IPS DF 19.7 (cell line): ENCODE results near the gene MRPL17.
"Not testable (repeated sequence)": the region's sequence is repeated elsewhere in the genome, so short reads cannot be mapped to it uniquely, and the experiment has no call there.

Source experiments
- DNase-seq: peaks from one replicate; pipeline ENCODE4 v3.0.0-alpha.2; 2013; ENCODE audit warnings: low read depth, low spot score

Gene MRPL17

DNA sequence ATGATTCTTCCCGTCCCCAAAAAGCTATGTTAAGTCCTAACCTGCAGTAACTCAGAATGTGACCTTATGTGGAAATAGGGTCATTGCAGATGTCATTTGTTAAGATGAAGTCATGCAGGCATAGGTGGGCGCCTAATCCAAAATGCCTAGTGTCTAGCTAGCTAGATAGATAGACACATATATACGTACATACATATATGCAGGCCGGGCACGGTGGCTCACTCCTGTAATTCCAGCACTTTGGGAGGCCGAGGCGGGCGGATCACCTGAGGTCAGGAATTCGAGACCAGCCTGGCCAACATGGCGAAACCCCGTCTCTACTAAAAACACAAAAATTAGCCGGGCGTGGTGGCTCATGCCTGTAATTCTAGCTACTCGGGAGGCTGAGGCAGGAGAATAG, 928 bp upstream of the MRPL17 start:
- not testable (repeated sequence) for DNase-seq

DNA sequence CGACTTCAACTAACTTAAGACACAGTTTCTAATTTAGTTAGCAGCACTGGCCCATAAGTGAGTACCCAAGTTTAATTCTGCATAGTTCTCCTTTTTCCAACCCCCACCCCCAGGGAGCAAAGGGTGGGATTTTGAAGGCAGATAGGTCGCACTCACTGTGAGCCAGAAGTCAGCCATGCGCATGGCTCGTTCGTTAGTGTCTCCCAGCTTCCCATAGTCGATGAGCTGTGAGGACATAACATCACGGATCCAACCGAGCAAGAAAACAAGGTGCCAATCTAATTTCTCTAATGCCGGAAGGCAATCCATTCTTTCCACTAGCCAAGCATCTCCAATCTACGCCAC, 577 bp downstream of the MRPL17 start:
- DNase-seq: no peak

DNA sequence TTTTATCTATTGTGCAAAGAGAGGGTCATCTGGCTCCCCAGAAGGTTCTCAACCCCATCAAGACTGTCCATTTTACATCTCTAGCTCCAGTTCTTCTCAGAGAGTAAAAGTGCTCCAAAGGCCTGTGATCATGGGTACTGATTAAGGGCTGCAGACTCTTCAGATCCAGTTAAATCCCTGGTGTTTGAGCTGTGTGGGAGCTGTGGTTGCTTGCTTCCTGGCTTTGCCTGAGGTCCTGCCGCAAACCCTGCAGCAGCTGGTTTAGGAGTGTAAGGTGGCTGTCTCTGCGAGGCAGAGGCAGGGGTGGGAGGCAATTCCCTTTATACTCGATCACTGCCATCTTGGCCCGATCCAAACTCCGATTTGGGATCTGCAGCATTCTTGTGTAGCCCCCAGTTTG, 1.2 kb downstream of the MRPL17 start:
- DNase-seq: no peak

DNA sequence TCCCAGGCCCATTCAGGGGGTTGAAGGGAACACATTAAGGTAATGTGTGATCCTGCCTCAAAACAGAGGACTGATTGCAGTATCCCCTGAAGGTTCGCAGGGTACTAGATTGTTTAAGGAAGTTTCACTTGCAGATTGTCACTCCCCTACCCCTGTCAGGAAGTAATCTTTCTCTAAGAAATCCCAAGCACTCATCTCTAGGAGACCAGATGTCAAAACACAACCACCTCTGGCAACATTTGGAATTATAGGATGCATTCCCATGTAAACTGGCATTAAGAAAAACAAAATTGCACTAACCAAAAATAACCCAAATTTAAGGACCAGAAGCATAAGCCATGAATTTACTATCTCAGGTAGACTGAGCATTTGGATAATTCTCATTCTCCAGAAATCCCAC, 1.6 kb downstream of the MRPL17 start:
- no peak for DNase-seq

DNA sequence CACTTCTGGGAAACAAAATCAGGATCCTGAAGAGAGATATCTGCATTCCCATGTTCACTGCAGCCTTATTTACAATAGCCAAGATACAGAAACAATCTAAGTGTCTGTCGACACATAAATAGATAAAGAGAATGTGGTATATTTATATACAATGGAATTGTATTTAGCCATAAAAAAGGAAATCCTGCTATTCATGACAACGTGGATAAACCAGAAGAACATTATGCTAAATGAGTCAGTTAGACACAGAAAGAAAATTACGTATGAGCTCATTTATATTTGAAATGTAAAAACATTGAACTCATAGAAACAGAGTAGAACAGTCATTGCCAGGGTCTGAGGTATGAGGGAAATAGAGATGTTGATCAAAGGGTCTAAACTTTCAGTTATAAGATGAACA, 6.1 kb downstream of the MRPL17 start:
- no peak for DNase-seq

DNA sequence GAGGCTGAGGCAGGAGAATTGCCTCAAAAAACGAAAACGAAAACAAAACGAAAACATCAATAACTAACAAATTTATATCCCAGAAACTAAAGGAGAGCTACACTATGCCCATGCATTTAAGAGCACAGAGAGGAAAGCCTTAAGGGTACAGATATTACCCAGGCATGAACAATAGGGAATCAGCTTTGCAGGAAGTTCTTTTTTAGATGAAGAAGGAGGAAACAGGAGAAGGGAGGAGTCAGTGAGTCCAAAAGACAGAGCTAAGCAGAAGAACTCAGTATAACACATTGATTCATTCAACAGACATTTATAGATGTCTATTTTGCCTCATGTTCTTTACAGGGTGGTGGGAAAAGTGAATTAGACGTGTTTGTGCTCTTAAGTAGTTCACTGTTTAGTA, 8.3 kb downstream of the MRPL17 start:
- DNase-seq: no peak

DNA sequence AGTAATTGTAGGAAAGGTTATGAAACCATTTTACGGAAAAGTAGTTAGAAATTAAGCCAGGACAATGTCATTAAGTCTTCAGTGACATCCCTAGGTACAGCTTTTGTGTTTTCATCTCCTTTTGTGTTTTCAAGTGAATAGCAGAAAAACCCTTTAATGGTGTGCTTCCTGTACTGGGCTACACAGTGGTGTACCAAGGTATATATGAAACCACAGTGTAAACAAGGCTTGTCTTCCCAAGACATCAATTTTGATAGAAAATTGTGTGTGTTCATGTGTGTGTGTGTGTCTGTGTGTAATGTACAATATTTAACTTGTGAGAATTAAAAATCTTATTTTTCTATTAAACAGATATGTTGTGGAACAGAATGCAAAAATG, 8.9 kb downstream of the MRPL17 start:
- no peak for DNase-seq

DNA sequence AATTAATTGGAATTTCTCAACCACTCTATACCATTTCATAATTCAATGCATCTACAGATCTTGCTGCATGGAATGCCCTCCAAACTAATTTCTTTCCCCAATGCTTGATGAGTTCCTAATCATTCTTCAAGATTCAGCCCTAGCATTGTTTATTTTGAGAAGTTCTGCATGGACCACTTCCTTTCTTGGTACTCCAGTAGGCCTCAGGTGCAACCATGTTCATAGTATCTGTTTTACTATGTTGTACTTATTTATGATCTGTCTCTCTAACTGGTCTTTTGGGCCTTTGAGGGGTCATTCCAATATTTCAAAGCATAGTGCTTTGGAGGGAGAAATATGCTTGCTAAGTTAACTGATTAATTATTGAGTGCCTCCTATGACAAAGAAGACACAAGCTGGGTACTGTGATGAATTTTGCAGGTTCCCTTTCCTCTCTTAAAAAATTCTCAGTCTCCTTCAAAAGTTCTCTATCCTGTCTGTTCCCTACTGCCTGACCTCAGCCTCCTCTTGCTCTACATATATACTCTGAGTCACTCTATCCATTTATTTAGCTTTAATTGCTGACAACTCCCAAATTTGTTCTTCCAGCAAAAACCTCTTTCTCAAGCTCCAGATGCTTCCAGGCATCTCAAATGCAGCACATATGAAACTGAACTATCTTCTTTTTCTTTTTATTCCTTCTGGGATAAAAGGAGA, 9.5 kb downstream of the MRPL17 start:
- DNase-seq: no peak

DNA sequence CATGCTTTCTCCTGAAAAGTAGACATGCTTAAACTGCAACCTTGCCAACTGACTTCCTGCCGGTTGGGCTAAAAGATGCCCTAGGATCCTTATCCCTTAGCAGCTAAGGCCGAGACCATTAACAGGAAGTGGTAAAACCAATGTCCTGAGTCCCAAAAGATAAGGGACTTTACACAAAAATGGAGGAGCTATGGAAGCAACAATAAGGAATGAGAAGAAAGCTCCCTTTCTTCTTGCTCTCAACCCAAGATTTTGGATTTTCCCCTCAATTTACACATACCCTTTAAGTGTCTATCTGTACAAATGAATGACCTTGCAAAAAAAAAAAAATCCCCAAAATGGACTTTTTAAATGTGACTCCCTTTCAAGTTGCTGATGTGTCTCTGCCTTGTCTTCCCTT, 11.1 kb downstream of the MRPL17 start:
- no peak for DNase-seq

DNA sequence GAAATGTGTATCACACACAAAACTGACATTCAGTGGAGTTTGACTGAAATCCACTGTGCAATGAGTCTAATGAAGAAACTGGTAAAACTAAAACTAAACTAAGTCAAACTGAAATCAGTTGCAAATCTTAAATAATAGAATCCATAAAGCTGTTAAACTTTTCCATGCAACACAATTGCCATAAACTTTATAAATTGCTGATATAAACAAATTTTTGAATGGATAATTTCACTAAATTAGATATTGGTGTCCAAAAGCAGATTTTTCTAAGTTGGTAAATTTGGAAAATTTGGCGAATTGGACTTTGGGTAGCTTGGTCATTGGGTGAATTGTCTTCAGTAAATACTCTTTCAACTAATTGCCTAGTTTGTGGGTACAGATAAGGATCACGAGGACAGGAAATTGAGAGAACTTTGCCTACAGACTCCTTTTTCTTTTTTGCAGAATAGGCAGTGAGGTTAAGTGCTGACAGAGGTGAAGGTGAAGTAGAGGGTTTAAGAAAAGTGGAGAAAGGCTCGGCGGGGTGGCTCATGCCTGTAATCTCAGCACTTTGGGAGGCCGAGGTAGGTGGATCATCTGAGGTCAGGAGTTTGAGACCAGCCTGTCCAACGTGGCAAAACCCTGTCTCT, 12.8 kb downstream of the MRPL17 start:
- DNase-seq: no peak

DNA sequence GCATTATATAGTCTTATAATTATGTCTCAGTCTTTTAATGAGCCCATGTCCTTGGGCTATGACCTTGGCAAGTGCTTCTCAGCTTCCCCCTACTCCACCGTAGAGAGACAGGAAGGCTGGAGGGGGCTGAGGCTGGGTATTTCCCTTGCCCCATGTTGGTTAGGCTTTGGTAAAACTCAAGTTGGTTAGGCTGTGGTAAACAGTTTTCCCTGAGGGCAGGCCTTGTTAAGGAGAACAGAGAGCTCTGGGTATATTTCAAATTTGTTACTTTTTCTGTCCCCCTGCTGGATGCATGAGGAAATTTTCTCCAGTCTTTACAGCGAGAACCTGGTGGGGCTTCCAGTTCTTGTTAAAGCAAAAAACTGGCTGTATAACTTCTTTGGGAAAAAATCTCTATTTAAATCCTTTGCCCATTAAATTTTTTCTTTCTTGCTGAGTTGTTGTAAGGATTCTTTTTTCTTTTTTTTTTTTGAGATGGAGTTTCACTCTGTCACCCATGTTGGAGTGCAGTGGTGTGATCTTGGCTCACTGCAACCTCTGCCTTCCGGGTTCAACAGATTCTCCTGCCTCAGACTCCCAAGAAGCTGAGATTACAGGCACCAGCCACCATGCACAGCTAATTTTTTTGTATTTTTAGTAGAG, 15.3 kb downstream of the MRPL17 start:
- no peak for DNase-seq

DNA sequence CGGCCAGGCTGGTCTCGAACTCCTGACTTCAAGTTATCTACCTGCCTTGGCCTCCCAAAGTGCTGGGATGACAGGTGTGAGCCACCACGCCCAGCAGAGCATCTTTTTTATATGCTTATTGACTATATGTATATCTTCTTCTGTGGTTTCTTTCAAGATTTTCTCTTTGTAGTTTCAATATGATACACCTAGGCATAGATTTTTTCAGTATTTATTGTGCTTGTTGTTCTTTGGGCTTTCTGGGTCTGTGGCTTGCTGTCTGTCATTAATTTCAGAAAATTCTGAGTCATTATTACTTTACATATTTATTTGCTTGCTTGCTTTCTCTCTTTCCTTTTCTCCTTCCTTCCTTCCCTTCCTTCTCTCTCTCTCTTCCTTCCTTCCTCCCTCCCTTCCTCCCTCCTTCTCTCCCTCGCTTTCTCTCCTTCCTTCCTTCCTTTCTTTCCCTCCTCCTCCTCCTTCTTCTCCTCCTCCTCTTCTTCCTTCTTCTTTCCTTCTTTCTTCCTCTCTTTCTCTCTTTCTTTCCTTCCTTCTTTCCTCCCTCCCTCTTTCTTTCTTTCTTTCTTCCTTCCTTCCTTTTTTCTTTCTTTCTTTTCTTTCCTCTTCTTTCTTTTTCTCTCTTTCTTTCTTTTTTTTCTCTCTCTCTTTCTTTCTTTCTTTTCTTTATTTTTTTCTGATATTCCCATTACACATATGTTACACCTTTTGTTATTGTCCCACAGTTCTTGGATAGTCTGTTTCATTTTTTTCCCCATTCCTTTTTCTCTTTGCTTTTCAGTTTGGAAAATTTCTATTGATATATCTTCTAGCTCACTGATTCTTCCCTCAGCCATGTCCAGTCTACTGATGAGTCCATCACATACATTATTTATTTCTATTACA, 16.6 kb downstream of the MRPL17 start:
- no peak for DNase-seq

DNA sequence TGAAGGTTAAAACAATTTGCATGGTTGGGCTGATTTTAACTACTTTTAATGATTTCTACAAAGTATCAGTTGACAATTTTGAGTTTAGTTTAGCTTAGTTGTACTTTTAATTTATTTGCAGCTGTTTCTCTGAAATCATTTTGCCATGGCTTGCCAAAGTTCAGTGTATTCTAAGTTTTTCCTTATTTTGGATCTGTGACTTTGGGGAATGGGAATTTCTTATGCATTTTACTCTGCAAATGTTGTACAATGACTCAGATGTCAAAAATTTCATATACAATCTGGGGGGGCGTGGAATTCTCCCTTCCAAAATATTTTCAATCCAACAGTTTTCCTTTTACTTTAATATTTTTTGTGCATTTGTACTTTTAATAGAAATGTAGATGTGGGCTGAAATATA, 18.6 kb downstream of the MRPL17 start:
- no peak for DNase-seq

DNA sequence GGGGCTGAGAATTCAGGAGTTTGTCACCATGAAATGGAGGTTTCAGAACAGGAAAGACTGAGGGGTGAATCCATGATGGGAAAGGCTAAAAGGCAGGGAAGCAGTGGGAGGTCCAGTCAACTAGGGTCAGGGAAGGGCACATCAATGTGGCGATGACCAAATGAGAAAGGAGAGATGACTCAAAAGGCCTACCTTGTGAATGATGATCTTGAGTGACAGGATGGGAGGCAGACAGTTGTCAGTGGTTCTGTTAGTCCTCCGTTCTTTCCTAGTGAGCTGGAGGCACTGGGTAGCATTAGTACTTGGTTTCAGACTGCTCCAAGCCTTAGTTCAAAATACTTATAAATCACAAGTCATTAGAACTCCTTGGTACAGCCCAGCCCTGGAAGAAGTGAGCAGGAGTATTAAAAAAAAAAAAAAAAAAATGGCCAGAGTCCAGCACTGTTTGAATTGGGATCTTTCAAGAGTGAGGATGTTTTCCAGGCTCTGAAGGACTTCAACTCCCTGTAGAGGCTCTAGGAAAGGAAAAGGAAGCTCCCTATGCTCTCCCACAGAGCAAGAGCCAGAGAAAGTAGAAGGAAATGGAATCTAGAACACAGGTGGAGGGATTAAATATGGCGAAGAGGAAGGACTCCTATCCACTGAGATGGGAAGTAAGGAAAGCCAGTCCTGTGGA, 19.2 kb downstream of the MRPL17 start:
- DNase-seq: no peak

DNA sequence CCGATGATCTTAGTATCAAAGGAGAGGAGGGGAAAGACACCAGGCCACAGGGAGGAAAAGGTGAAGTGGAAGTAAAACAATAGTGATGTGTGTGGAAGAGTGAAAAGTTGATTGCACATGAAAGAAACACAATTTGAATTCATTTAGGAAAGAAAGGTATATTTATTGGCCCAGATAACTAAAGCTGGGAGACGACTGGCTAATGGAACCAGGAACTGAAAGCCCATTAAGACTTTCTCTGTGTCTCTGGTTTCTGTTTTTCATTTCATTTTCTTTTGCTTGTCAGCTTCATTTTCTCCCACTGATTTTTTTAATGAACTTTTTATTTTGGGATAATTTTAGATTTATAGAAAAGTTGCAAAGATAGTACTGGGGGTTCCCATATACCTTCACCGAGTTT, 22.4 kb downstream of the MRPL17 start:
- no peak for DNase-seq

DNA sequence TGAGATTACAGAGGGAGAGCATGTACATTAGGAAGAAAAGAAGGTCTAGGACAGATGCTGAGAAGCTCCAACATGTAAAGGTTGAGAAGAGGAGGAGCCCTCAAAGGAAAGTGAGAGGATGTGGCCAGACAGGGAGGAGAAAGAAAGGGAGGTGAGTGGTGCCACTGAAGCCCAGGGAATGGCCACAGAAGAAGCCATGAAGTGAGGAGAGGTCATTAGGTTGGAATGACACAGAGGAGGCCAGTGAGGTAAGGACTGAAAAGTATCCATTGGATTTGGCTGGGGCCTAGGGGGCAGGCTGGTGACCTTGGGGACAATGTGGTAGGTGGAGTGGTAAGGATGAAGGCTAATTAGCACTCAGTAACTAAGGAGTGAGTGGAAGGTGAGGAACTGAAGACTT, 24.5 kb downstream of the MRPL17 start:
- DNase-seq: no peak

DNA sequence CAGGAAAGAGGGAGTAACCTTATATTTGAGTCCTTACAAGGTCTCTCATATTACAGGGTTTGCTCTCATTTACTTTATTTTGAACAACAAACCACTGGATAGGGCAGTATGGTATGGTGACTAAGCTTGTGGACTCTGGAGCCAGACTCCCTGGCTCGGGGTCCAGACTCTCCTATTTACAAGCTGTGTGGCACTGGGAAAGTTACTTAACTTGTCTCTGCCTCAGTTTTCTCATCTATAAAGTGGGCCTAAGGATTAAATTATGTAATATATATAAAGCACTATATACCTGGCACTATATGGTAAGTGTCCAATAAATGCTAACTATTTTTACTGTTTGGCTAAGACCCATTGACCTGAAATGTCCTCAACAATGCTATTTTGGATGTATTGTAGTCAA, 25.8 kb downstream of the MRPL17 start:
- DNase-seq: no peak

DNA sequence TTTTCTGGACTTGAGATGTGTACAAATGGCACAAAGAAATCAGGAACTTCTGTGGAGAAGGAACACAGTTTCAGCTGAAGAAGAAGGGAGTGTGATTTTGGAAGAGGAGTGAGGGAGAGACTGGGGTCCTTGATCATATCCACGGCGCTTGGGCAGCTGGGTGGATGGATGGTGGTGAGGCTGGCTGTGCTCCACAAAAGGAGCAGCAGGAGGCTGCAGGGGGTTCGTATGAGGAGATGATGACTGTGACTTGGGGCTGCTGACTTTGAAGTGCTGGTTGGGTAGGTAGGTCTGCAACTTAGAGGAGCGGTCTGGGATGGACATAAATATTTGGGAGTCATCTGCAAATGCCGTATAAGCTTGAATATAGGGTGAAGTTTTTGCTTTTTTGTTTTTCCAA, 26.2 kb downstream of the MRPL17 start:
- DNase-seq: no peak

DNA sequence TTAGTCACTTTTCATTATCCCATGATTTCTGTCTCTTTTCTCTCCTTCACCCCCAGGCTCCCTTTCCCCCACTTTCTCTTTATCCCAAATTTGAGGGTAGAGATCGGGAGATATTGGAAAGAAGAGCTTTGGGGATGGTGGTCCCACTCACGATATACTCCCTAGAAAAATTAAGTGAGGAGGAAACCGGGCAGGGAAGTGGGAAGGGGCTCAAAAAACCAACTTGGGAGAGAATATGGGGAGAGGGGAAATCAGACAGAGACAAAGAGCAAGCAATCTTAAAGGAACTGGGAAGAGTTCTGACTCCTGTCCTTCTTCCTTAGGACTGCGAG, 26.6 kb downstream of the MRPL17 start:
- DNase-seq: no peak

DNA sequence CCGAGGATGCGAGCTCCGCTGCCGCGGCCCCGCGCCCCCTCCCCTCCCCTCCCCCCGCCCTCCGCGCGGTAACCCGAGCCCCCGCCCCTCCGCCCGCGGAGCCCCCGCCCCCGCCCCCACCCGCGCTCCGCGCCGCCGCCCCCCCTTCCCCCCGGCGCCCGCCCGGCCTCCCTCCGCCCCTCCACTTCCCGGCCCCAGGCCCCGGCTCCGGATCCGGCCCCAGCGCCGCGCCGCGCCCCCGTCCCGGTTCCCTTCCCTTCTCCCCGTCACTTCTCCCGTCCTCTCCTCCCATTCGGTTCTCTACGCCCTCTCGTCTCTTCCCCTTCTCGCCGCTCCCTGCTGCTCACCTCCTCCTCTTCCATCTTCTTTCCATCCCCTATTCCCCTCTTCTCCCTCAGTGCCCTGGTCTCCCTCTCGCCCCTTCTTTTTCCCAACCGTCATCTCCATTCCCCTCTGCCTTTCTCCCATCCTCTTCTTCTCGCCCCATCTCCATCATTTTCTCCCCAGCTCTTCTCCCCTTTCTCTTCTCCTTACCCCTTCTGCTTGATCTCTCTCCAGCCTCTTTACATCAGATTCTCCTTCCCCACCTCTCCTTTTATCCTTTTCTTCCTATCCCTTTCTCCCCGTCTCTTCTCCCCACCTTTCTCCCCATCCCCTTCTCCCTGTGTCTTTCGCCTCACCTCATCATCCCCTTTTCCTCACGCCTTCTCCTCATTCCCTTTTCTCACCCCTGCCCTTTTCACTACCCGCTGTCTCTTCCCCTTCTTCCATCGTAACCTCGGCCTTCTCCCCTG, 27.2 kb downstream of the MRPL17 start, which contains the start of gene DCHS1:
Gene DCHS1 (minus strand): TSS at position 20 of the 794 bp plus-strand sequence. CDS start 14,196 bp downstream, outside the sequence.
- DNase-seq: no peak
